Ovary (tissue), 3 donors: ENCODE measurements around the gene TEKT3.

Source experiments
- POLR2A ChIP-seq: fragments of 450-650 bp; IDR thresholded peaks from one replicate; pipeline ENCODE4 v1.6.1; 2017; ENCODE audit warnings: antibody characterized with exemption, mild to moderate bottlenecking, moderate library complexity
- TF ChIP-seq, protein P1 (sequence below), 3 donors: fragments of 450-650 bp in 2 of 3; fragments of 200-600 bp in 1 of 3; IDR thresholded peaks; one replicate each; pipeline versions ENCODE4 v1.5.1 to v1.8.0; 2016 to 2022; ENCODE audit warnings: antibody characterized with exemption in 3 of 3, mild to moderate bottlenecking in 1 of 3
- donor health status: DM: no; HTN: no; CAD: no.

DNA sequence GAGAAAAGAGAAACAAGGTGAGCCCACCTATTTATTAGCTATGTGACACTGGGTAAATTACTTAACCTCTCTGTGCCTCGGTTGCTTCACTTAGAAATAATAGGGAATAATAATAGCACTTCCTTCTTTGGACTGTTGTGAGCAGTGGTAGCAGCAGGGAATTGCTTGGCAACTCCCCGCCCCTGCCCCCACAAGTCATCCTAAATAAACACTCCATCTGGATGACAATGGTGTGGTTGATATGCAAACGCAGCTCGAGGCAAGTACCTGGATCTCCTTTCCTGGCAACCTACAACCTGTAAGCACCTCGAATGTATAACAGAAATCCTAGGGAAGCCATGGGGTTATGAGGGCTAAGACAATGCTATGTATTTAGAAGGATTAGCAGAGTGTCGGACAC is 9.1 kb downstream of the TEKT3 start:
- TF ChIP-seq, protein P1, sequence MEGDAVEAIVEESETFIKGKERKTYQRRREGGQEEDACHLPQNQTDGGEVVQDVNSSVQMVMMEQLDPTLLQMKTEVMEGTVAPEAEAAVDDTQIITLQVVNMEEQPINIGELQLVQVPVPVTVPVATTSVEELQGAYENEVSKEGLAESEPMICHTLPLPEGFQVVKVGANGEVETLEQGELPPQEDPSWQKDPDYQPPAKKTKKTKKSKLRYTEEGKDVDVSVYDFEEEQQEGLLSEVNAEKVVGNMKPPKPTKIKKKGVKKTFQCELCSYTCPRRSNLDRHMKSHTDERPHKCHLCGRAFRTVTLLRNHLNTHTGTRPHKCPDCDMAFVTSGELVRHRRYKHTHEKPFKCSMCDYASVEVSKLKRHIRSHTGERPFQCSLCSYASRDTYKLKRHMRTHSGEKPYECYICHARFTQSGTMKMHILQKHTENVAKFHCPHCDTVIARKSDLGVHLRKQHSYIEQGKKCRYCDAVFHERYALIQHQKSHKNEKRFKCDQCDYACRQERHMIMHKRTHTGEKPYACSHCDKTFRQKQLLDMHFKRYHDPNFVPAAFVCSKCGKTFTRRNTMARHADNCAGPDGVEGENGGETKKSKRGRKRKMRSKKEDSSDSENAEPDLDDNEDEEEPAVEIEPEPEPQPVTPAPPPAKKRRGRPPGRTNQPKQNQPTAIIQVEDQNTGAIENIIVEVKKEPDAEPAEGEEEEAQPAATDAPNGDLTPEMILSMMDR (IDR thresholded peaks at IDR 0.05), result no peak
- TF ChIP-seq POLR2A, result no peak
